NCI-H2171 treated with DMSO at 0.1 percent for 48 hours (cell line): ENCODE results near the gene PEX10.
"Not testable (repeated sequence)": the region's sequence is repeated elsewhere in the genome, so short reads cannot be mapped to it uniquely, and the experiment has no call there.

Experiments used
- DNase-seq: peaks from one replicate; lab custom pipeline; 2025; lab: John Stamatoyannopoulos, UW

Gene PEX10

DNA sequence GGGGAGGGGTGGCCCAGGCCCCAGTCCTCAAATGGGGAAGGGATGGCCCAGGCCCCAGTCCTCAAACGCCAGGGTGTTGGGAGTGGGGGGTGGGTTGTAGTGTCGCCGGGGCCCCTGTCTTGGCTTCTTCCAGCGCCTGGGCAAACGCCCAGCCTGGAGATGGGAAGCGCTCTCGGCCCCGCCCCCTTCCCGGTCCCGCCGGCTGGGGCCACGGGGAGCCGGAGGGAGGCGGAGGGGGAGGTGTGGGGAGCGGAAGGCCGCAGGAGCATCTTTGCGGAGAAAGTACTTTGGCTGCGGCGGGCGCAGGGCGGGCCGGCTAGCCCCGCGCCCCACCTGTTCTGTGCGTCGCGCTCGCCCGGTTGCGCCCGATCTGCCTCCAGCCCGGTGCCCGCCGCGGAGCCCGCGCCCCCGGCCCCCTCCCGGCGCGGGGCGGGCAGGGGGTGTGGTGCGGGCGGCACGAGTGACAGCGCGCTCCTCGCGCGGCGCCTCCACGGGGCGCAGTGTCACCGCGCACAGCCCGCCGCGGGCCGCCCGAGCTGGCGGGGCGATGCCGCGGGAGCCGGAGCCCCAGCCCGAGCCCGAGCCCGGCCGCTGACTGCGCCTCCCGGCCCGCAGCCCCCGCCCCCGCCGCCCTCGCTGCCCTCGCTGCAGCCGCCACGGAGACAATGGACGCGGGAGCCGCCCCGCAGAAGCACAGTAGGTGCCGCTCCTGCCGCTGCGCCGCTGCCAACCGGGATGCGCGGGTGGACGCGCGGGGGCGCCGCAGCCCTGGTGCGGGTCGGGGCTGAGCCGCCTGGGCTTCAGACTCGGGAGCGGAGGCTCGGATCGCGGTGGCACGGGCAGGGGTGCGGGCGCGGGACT is 31.1 kb upstream of the PEX10 start:
- DNase-seq, result no peak

DNA sequence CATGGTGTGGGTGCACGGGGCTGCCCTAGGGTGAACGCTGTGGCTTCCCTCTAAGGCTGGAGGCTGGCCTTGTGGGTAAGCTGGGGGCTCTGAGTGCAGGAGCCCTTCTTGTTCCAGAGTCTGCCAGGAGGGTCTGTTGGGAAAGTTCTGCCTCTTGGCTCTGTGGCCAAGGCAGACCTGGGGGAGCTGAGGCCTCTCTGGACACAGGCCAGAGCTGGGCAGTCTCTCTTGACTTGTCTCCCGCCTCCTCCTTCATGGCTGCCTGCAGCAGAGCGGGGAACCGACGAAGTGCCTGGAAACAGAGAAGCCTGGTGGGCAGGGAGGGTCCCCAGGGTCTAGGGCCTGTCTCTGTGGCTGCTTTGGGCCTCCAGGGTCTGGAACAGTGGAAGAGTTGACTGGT is 30.3 kb upstream of the PEX10 start:
- no peak for DNase-seq

DNA sequence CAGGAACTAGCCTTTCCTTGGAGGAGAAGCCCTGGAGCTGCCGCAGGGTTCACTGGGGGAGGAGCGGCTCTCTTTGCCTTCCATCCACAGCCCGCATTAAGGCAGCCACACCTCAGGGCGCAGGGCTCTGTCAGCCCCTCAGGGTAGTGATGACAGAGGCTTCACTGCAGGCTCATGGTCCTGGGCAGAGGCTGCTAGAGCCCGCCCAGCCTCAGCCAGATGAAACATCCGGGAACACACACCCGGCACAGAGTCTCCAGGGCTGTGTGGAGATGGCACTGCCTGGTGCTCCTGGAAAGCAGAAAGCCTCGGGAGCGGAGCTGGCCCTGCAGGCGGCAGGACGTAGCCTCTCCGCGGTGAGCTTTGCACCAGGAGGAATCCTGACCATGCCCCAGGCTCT is 29.4 kb upstream of the PEX10 start:
- DNase-seq, result no peak

DNA sequence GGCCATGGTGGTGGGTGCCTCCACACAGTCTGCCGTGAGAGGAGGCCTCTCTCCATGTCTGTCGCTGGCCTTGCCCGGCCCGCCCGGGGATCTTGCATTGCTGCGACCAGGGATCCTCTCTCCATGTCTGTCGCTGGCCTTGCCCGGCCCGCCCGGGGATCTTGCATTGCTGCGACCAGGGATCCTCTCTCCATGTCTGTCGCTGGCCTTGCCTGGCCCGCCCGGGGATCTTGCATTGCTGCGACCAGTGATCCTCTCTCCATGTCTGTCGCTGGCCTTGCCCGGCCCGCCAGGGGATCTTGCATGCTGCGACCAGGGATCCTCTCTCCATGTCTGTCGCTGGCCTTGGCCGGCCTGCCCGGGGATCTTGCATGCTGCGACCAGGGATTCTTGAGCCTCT is 28.0 kb upstream of the PEX10 start:
- DNase-seq, result not testable (repeated sequence)

DNA sequence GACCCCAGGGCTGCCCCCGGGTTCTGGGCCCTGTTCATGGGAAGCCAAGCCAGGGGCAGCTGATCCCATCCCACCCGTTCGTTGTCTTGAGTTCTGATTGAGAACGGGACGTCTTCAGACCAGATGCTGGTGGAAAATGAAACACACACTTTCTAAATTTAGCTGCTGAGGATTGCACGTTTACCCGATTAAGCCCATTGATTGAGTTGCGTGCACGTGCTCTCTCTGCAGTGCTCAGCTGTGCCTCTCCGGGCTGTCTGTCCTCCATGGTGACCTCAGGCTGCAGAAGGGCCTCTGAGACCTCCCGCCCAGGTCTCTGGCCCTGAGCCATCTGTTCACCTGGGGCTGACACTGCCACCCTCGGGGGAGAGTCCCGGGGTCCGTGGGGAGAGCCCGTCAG is 27.0 kb upstream of the PEX10 start:
- DNase-seq, result peak; percentile 36

DNA sequence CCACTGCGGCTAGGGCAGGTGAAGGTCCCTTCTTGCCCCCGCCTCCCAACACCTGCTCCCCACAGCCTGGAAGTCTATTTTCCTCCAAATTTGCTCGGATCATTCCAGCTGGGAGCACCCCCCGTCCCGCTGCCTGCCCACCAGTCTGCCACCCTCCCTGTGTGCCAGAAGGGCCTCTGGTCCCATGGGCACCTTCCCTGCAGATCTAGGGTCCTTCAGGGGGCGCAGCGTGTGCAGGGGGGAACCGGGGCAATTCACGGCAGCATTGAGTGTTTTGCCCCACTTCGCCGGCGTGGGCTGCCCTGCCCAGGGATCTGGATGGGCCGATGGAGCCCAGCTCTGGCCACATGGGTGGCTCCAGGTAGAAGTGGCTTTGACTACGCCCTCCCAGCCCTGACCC is 26.3 kb upstream of the PEX10 start:
- DNase-seq, result peak; percentile 44

DNA sequence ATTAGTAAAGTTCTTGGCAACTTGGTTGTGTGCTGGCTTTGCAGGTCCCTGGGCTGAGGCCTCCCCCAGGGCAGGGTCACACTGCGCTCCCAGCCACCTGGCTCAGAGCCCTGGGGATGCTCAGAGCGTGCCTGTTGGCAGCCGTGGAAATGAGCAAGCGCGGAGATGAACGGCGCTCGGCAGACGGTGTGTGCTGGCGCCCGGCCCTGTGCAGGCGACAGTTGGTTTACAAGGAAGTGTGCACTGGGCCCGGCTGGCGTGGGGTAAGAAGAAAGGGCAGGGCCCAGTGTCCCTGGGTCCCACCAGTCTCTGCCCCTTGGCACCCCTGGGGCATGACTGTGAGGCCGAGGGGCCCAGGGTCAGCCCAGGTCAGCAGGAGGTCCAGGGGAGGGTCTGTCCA is 25.7 kb upstream of the PEX10 start:
- DNase-seq, result peak; percentile 83

DNA sequence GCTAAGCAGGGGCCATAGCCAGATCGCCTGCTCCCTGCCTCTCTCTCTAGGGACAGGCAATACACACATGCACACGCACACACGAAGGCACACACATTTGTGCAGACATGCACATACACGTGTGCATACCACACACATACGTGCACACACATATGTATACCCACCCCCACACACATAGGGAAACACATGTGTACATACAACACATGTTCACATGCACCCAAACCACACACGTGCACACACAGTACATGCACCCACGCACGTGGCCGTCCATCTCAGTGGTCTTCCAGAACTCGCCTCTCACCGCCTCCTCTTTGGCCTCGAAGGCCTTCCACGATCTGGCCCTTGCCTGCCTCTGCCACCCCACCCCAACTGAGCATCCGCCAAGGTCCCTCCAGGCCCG is 25.3 kb upstream of the PEX10 start:
- no peak for DNase-seq

DNA sequence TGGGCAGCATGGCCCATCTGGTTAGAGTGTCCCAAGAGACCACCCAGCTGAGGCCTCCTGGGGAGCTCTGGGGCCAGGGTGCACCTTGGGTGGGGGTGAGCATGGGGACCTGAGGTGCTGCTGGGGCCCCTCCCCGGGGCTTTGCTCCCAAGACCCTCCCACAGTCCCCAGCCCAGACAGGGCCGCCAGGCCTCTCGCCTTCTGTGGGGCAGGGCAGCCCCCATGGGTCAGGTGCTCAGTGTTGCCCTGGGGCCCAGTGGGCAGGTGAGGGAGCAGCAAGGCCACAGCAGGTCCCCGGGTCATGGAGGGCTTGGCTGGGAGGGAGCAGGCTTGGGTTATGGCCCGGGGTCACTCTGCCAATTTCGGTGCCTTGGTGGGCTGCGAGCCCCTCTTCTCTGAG is 24.5 kb upstream of the PEX10 start:
- no peak for DNase-seq

DNA sequence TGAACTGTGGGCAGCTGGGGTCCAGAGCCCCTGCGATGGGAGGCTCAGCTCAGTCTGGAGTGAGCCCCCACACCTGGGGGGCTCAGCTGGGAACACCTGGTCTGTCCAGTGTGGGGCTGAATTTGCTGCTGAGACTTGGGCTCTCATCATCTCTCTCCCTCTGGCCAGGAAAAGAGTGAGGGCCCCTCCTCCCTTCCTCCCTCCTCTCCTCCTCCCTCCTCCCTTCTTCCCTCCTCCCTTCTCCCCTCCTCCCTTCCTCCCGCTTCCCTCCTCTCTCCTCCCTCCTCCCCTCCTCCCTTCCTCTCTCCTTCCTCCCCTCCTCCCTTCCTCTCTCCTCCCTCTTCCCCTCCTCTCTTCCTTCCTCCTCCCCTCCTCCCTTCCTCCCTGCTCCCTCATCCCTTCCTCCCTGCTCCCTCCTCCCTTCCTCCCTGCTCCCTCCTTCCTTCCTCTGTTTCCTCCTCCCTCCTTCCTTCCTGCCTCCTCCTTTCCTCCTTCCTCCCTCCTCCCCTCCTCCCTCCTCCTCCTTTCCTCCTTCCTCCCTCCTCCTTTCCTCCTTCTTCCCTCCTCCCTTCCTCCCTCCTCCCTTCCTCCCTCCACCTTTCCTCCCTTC is 23.5 kb upstream of the PEX10 start:
- no peak for DNase-seq

DNA sequence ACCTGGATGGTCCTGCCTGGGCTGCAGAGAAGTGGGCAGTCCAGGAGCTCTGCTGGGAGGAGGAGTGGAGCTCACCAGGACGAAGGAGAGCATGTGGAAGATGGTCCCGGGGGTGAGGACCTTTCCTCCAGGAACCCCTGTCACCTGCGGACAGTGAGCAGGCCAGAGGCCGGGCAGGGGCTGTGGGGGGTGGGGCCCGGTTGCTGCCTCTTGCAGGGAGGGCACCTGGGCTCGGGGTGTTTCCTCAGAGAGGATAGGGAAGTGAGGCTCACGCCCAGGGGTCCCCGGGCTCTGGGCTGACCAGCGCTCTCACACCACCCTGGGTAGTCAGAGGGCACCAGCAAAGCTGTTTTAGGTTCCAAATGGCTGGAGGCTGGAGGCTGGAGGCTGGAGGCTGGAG is 22.7 kb upstream of the PEX10 start:
- DNase-seq, result no peak

DNA sequence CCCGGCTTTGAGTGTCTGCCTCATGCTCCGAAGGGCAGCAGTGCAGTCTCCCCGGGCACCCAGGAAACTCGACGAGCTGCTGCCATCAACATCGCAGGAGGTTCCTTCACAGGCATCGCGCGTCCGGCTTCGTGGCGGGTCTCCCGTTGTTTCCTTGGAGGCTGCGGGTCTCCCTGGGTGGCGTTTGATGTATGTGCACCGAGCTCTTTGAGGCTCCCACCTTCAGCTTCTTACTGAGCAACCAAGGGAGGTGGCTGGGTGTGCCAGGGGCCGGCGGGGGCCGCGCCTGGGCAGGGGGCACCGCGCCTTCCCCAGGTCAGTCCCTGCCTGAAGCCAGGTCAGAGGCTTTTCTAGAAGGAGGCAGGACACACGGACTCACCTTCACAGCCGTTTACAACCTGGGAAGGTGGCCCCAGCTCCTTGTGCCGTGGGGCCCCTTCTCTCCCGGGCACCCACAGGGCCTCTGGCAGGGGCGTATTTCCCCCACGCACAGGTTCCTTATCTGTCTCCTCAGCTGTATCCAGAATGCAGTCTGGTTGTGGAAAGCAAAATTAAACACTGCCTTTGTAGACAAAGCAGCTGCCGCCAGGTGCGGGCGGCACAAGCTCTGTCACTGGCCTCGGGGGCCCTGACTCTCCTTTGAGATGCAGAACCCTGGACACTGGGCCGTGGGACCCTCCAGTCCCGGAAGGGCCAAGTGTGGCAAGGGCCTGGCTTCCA is 21.7 kb upstream of the PEX10 start:
- DNase-seq, result no peak

DNA sequence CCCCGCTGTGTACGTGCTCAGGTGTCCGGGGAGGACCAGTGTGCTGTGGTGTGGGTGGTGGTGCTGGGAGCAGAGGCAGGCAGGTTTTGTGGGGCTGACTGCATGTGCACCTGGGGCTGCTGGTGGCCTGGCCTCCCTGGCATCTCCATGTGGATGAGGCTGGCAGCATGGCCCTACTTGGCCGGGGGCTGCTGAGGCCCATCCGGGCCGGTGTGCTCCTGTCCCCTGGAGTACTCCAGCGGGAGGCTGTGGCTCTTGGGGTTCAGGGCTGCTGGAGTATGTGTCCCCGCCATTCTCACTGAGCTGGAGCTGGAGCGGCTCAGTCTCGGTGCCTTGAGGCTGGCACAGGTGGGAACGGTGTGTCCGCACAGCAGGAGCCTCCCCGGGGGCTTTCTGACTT is 20.8 kb upstream of the PEX10 start:
- no peak for DNase-seq

DNA sequence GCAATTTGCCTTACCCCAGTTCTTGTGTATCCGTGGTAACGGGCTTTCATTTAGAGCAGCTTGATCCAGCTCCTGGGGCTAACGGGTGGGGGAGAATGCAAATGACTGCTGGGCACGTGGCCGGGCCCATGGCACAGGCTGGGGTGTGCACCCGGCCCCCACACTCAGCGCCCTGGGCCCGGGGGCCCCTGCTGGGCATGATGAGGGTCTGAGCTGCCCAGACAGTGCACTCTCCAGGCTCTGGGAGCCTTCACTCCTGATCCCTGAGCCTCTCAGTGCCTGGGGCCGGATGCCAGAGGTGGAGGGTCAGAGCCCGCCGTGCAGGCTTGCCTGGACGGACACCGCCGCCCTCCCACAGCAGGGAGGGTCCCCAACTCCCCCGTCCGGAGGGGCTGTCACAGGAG is 20.1 kb upstream of the PEX10 start:
- peak; percentile 16 for DNase-seq

DNA sequence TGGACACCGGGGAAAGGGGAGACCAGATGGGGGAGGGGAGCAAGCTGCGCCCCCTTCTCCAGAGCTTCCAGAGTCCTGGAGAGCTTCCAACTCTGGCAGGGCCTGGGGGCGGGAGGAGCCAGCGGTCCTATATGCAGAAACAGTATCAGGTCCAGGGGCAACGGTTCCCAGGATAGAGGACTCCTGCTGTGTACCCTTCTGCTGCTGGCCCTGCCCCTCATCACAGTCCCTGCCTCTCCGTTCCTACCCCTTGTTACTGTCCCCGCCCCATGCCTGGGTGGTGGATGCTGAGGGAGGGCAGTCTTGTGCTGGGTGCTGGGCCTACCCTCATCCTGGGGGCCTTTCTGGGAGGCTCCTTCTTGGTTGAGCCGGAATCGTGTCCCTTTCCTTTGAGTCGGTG is 19.2 kb upstream of the PEX10 start:
- peak; percentile 98 for DNase-seq

DNA sequence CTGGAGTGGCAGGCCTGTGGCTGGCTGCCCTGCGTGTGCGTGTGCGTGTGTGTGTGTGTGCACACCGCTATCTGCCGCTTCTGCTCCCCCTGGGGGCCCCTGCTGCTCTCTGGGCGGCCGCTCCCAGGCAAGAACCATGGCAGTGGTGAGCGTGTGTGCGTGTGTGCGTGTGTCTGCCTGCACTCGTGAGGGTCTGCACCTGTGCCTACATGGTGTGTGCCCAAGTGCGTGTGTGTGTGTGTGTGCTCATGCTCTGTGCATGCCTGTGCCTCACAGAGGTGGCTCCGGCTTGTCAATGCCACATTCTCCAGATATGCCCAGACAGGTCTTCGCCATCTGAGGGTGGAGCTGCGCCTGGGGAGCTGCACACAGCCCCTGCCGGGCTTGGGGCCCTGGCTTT is 18.7 kb upstream of the PEX10 start:
- peak; percentile 98 for DNase-seq

DNA sequence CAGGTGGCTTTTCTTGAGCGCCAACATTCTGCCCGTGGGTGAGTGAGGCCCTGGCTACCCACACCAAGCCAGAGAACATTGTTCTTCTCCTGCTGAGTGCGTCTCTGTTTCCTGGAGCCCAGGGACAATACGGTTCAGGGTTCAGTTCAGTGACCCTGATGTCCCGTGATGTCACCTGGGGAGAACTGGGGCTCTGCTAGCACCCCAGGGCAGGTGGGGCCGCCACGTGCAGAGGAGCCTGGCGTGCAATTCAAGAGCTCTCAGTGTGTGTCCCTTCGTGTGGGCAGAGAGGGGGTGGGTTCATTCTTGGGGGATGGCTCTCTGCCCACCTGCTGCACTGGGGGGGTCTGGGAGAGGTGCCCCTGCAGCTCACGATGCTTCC is 18.2 kb upstream of the PEX10 start:
- no peak for DNase-seq

DNA sequence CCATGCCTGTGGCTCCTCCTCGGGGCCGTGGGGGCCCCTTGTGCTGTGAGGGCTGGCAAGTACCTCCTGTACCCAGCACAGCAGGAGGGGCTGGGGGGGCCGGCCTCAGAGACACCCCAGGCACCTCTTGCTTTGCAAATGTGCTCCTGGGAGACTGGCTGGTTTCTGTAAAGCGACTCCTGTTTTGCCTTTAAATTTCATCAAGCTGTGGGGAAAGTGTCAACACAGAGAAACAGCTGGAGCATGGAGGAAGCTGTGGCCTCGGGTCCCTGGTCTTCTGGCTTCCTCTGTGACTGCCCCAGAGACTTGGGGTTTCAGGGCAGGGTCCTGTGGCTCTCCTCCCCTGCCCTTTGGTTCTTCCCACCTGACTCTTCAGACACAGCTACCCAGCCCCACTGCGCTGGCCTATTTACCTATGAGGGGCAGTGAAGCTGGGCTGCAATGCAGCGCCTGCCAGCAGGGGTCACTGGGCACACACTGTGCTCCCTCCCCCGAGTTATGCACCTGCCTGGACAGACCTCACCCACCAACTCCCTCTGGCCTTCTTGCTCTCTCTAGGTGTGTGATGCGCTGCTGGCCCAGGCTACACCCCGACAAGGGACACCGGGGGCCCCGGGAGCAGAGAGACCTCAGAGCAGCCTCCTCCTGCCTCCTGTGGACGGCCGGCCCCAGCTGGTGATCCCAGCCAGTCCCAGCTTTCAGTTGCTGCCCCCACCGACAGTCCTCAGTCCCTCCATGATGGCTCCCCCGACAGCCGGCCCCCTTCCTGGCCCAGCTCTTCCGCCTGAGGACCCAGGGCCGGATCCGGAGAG is 17.6 kb upstream of the PEX10 start:
- DNase-seq, result no peak

DNA sequence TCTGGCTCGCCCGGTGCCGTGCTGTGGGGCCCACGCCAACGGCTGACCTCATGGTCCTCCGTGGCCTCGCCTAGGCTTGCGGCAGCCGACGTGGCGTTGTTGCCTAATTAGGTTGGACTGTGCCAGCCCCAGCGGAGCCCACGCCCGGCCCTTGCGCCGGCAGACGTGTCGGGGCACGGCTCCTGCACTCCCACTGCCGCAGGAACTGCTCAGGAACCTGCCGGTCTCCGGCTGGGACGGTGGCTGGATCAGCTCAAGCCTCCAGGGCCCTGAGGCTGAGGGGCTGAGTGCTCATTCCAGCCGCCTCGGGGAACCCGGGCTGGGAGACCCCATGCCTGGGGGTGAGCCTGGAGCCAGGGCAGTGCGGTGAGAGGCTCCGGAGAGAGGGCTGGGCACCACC is 16.1 kb upstream of the PEX10 start:
- no peak for DNase-seq

DNA sequence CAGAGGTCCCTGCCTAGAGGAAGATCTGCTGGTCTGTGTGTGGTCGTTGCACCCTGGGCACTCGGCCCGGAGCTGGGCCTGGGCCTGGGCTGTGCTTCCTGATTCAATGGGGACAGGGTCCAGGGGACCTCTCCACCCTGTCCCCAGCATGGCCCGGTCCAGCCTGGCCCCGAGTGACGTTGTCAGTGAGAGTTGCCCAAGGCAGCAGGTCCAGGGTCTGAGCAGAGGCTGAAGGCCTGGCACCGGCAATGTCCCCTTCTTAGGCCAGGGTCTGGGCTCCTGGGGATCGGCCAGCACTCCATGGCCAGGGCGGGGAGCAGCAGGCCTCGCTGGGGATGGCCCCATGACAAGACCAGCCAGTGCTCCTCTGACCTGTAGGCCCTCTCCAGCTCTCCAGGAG is 15.6 kb upstream of the PEX10 start:
- DNase-seq, result no peak

DNA sequence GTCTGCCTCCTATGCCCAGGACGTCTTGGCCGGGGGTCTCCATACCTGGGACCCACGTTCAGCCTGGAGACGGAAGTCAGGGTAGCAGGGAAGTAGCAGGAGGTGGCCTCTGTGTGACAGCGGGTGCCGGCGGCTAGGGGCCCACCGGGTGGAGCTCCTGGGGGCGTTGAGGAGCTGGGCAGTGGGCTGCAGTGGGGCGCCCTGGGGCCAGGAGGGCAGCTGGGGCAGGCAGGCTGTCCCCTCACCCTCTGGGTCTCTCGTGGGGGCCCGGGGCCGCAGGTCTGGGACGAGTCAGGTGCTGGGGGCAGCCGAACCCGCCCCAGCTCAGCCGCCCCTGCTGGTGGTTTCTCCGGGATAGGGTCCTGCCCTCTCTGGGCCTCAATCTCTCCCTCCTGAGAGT is 14.7 kb upstream of the PEX10 start:
- no peak for DNase-seq

DNA sequence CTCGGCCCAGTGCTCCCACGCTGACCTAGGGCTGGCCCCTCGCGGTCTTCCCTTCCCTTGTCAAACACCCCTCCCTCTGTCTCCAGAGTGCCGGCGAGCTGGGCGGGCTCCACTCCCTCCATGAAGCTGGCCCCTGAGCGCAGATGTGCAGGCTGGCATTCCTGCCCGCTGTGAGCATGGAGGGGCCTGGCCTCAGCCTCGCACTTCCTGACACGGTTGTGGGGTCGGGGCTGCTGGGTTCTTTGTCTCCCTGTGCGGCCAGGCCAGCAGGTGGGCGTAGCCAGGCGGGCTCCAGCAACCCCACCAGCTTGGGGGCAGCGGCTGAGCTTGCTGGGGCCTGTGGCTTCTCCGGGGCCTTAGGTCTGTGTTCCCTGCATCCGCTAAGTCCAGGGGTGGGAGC is 14.2 kb upstream of the PEX10 start:
- DNase-seq, result no peak
